ENCODE measurements around the gene RNF6. TPM values are rescaled to one million over a fixed set of nuclear protein-coding genes. Genes with fewer than 3 reads are reported as not detected.

Gene RNF6
- total and polyA plus RNA-seq, 10 of the 15 experiments (the other 5 are each of a cell fraction or from before 2014, with no cell fraction given), result 19.0 to 54.0 (median 33.8) TPM

- Histone ChIP-seq H3K27ac (ENCODE audit: control insufficient read depth, insufficient read depth) (no peak overlapping the region), H3K79me2 (ENCODE audit: control insufficient read depth, insufficient read depth, low read length) (no peaks in the 10 kb centered on the region), H3K4me3 (no peak overlapping the region), H3K36me3 (ENCODE audit: control insufficient read depth in 2 of 2, insufficient read depth in 2 of 2, low read length in 1 of 2) (no peaks in the 10 kb centered on the region), H3K4me1 (ENCODE audit: control insufficient read depth, insufficient read depth, low read length) (peaks cover 4% of the 10 kb centered on the region), H4K20me1 (ENCODE audit: control insufficient read depth, insufficient read depth) (no peaks in the 10 kb centered on the region), H2AFZ (ENCODE audit: control insufficient read depth, low read depth, low read length) (no peak overlapping the region), H3K9ac (ENCODE audit: control insufficient read depth, insufficient read depth, low read length) (no peak overlapping the region), H3K27me3 (replicated peaks in 1 of 2; ENCODE audit: control insufficient read depth in 2 of 2, insufficient read depth in 2 of 2, low read length in 1 of 2) (no peaks in the 10 kb centered on the region; a peak in 1 of 4 replicates), H3K9me3 (replicated peaks; ENCODE audit: control insufficient read depth, insufficient read depth, low read length) (no peaks in the 10 kb centered on the region), H3K4me2 (ENCODE audit: control insufficient read depth, insufficient read depth) (no peak overlapping the region)
- no peak for FAIRE-seq
- no peak for TF ChIP-seq YY1 (IDR thresholded peaks at IDR 0.05; ENCODE audit: low read depth, low read length)
- no peak for TF ChIP-seq MEF2A (IDR thresholded peaks at IDR 0.05; ENCODE audit: insufficient read depth, low read depth, low read length)
- no peak for TF ChIP-seq ZBED1 (IDR thresholded peaks at IDR 0.05; ENCODE audit: borderline replicate concordance)
- POLR2A ChIA-PET, result no interaction called here
- RAD21 ChIA-PET (ENCODE audit: unreplicated experiment), result no interaction called here
- CTCF ChIA-PET, result no interaction called here
- no peak for DNase-seq (ENCODE audit: low read depth, low spot score)
- no TSS peak for BruUV-seq (replicated peaks)
- WGBS (ENCODE audit: insufficient coverage, insufficient replicate concordance, low lambda C conversion rate, missing lambda C conversion rate), result 37% methylated on average over 6 of the region's 6 CpGs
- intact Hi-C loops (cut with micrococcal nuclease; ENCODE audit: unreplicated experiment), result no loop called here
- no peak for ATAC-seq
- in situ Hi-C loops (cut with MboI), result no loop called here
- SMC1A ChIA-PET (ENCODE audit: uncharacterized antibody, unreplicated experiment), result interaction anchor here (0.7 kb wide), 1 partner anchor 10 kb away, joined by 3 read pairs; no protein-coding TSS in a partner anchor
Observed at GRCh38 chr13:26227166-26227971, 5.3 kb upstream of the RNF6 start.

- H2AFZ ChIP-seq (ENCODE audit: control insufficient read depth, low read depth, low read length), result no peak overlapping the region
- 63% methylated on average over 7 of the region's 7 CpGs for WGBS (ENCODE audit: insufficient coverage, insufficient replicate concordance, low lambda C conversion rate, missing lambda C conversion rate)
- FAIRE-seq (no peak), DNase-seq (ENCODE audit: low read depth, low spot score) (no peak), ATAC-seq (no peak)
- no TSS peak for BruUV-seq (replicated peaks)
- RAD21 ChIA-PET (ENCODE audit: unreplicated experiment), result no interaction called here
- peaks cover 10% of the 10 kb centered on the region for H3K79me2 ChIP-seq (ENCODE audit: control insufficient read depth, insufficient read depth, low read length)
- no peak overlapping the region for H3K4me2 ChIP-seq (ENCODE audit: control insufficient read depth, insufficient read depth)
- no peak overlapping the region for H3K27ac ChIP-seq (ENCODE audit: control insufficient read depth, insufficient read depth)
- POLR2A ChIA-PET, result no interaction called here
- intact Hi-C loops (cut with micrococcal nuclease; ENCODE audit: unreplicated experiment) (no loop called here), in situ Hi-C loops (cut with MboI) (no loop called here)
- H3K4me3 ChIP-seq, result no peak overlapping the region
- no peak overlapping the region for H3K9ac ChIP-seq (ENCODE audit: control insufficient read depth, insufficient read depth, low read length)
- H3K9me3 ChIP-seq (replicated peaks; ENCODE audit: control insufficient read depth, insufficient read depth, low read length), result no peaks in the 10 kb centered on the region
- CTCF ChIA-PET, result interaction anchor here (1.2 kb wide), 1 partner anchor 39 kb away, joined by 3 read pairs; no protein-coding TSS in a partner anchor
- SMC1A ChIA-PET (ENCODE audit: uncharacterized antibody, unreplicated experiment), result interaction anchor here (1.4 kb wide), 1 partner anchor 11 kb away, joined by 4 read pairs; no protein-coding TSS in a partner anchor
- no peaks in the 10 kb centered on the region for H4K20me1 ChIP-seq (ENCODE audit: control insufficient read depth, insufficient read depth)
- no peaks in the 10 kb centered on the region; a peak in 1 of 4 replicates for H3K27me3 ChIP-seq (replicated peaks in 1 of 2; ENCODE audit: control insufficient read depth in 2 of 2, insufficient read depth in 2 of 2, low read length in 1 of 2)
- H3K36me3 ChIP-seq (ENCODE audit: control insufficient read depth in 2 of 2, insufficient read depth in 2 of 2, low read length in 1 of 2), result no peaks in the 10 kb centered on the region
- peaks cover 4% of the 10 kb centered on the region for H3K4me1 ChIP-seq (ENCODE audit: control insufficient read depth, insufficient read depth, low read length)
- TF ChIP-seq MEF2B (IDR thresholded peaks at IDR 0.05; ENCODE audit: partially characterized antibody, poor library complexity, severe bottlenecking) (no peak), E4F1 (IDR thresholded peaks at IDR 0.05; ENCODE audit: borderline replicate concordance, partially characterized antibody) (no peak), MTA2 (IDR thresholded peaks at IDR 0.05; ENCODE audit: low read depth) (no peak), TAF1 (IDR thresholded peaks at IDR 0.05; ENCODE audit: borderline replicate concordance, low read depth, low read length) (no peak), JUND (IDR thresholded peaks at IDR 0.05; ENCODE audit: low read depth, low read length) (no peak), BHLHE40 (IDR thresholded peaks at IDR 0.05; ENCODE audit: borderline replicate concordance in 1 of 2, low read depth in 2 of 2, low read length in 1 of 2) (no peak), FOS (IDR thresholded peaks at IDR 0.05; ENCODE audit: borderline replicate concordance, extremely low read depth, insufficient read length) (no peak), YY1 (IDR thresholded peaks at IDR 0.05; ENCODE audit: low read depth, low read length) (no peak), ZSCAN29 (IDR thresholded peaks at IDR 0.05) (no peak)
- TF ChIP-seq, protein P1, sequence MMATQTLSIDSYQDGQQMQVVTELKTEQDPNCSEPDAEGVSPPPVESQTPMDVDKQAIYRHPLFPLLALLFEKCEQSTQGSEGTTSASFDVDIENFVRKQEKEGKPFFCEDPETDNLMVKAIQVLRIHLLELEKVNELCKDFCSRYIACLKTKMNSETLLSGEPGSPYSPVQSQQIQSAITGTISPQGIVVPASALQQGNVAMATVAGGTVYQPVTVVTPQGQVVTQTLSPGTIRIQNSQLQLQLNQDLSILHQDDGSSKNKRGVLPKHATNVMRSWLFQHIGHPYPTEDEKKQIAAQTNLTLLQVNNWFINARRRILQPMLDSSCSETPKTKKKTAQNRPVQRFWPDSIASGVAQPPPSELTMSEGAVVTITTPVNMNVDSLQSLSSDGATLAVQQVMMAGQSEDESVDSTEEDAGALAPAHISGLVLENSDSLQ (IDR thresholded peaks at IDR 0.05), result no peak
Observed at GRCh38 chr13:26225896-26226617, 3.9 kb upstream of the RNF6 start.
